HG02840 (cell line): Measurements from ENCODE around the gene TSSK2.
"Not testable (repeated sequence)": the region's sequence is repeated elsewhere in the genome, so short reads cannot be mapped to it uniquely, and the experiment has no call there.

ENCODE experiments used
- ATAC-seq: cut with Tn5 transposase; IDR thresholded peaks from one replicate; pipeline ENCODE4 v1.9.1; 2021; ENCODE audit warnings: mild to moderate bottlenecking, moderate library complexity, moderate number of reproducible peaks; ENCODE audit not compliant: unreplicated experiment, low FRiP score

TSSK2 gene

GRCh38 chr22:19138217-19139000 lies 7.3 kb downstream of the TSSK2 start:
- no peak for ATAC-seq

- ATAC-seq: no peak
Measured at GRCh38 chr22:19139001-19139356, 7.9 kb downstream of the TSSK2 start.

GRCh38 chr22:19139974-19140373 lies 8.9 kb downstream of the TSSK2 start:
- no peak for ATAC-seq

- ATAC-seq: no peak
Measured at GRCh38 chr22:19142394-19142793, 11.3 kb downstream of the TSSK2 start.

- ATAC-seq: no peak
Measured at GRCh38 chr22:19143212-19143611, 12.1 kb downstream of the TSSK2 start.

GRCh38 chr22:19143967-19144400 lies 12.9 kb downstream of the TSSK2 start:
- no peak for ATAC-seq

GRCh38 chr22:19146215-19146968 lies 15.3 kb downstream of the TSSK2 start:
- ATAC-seq: no peak

- ATAC-seq: no peak
Measured at GRCh38 chr22:19147195-19147780, 16.2 kb downstream of the TSSK2 start.

- no peak for ATAC-seq
Measured at GRCh38 chr22:19148417-19149046, 17.4 kb downstream of the TSSK2 start.

- no peak for ATAC-seq
Measured at GRCh38 chr22:19149047-19149883, 18.2 kb downstream of the TSSK2 start.

- ATAC-seq: no peak
Measured at GRCh38 chr22:19149991-19150390, 18.9 kb downstream of the TSSK2 start, which contains the start of gene GSC2. Gene GSC2 (minus strand): TSS chr22:19150292. CDS start chr22:19150283, 9 bp downstream.

- ATAC-seq: no peak
Measured at GRCh38 chr22:19150482-19151328, 19.6 kb downstream of the TSSK2 start.

GRCh38 chr22:19151329-19152191 lies 20.5 kb downstream of the TSSK2 start:
- ATAC-seq: no peak

- ATAC-seq: no peak
Measured at GRCh38 chr22:19152942-19153883, 22.1 kb downstream of the TSSK2 start.

- not testable (repeated sequence) for ATAC-seq
Measured at GRCh38 chr22:19156109-19156508, 25.0 kb downstream of the TSSK2 start.

- not testable (repeated sequence) for ATAC-seq
Measured at GRCh38 chr22:19158649-19159048, 27.5 kb downstream of the TSSK2 start.

GRCh38 chr22:19164425-19164824 lies 33.3 kb downstream of the TSSK2 start:
- no peak for ATAC-seq
